Pancreas (tissue), 10 donors: ENCODE results near the gene RASSF4. TPM values are rescaled to one million over a fixed set of nuclear protein-coding genes. Genes with fewer than 3 reads are reported as not detected.

ENCODE experiments used
- ATAC-seq, 4 donors: fragments of 200-7000 bp; cut with Tn5 transposase; one replicate each; pipeline versions ENCODE4 v1.8.0 to v1.9.1; 2020; ENCODE audit warnings: mild to moderate bottlenecking in 4 of 4, moderate library complexity in 4 of 4
- DNase-seq, 6 donors: peaks; one replicate each; pipeline ENCODE4 v3.0.0-alpha.2; 2020
- FAIRE-seq: peaks from 2 replicates; lab custom pipeline; 2012; peaks lifted over from hg19 to GRCh38; lab: Jason Lieb, UNC
- H3K27ac ChIP-seq, 4 donors: fragments of 200-600 bp; sonication (generic); 1 replicate in 3 of 4; 2 replicates in 1 of 4; pipeline versions ENCODE4 v1.5.0 to v1.8.0; 2020
- H3K27me3 ChIP-seq, 4 donors: fragments of 200-600 bp; one replicate each; pipeline ENCODE4 v1.8.0; 2021
- H3K36me3 ChIP-seq, 3 donors: fragments of 200-600 bp; sonication (generic) in 1 of 3; one replicate each; pipeline versions ENCODE4 v1.5.0 to v1.8.0; 2020 to 2021
- H3K4me1 ChIP-seq, 3 donors: fragments of 200-600 bp; one replicate each; pipeline ENCODE4 v1.8.0; 2021
- H3K4me3 ChIP-seq, 4 donors: fragments of 200-600 bp; sonication (generic) in 2 of 4; one replicate each; pipeline versions ENCODE4 v1.5.0 to v1.8.0; 2020 to 2021
- H3K9me3 ChIP-seq, 4 donors: fragments of 200-600 bp; one replicate each; pipeline ENCODE4 v1.8.0; 2021
- CTCF ChIP-seq, 4 donors: fragments of 200-600 bp; sonication (generic) in 3 of 4; IDR thresholded peaks; one replicate each; pipeline versions ENCODE4 v1.5.0 to v1.8.0; 2021; ENCODE audit warnings: antibody characterized with exemption in 4 of 4
- WGBS, 2 donors: extraction: QIAGEN DNeasy Blood & Tissue Kit; methylation state at CpG; one replicate each; pipeline ENCODE4 v1.1.7; 2013; 5-methylcytosine and 5-hydroxymethylcytosine counted together
- intact Hi-C, 3 donors: fragments of 100-400 bp; cut with DNase I; formaldehyde crosslinking; loops; one replicate each; pipeline versions ENCODE4 v1.11.1 to v1.14.2; 2022
- polyA plus RNA-seq, 2 donors: library from polyadenylated mRNA; stranded (reverse); fragments of 200-250 nt; gene quantifications; one replicate each; pipeline ENCODE4 v1.2.3, GENCODE V29; 2013
- total RNA-seq, 6 donors: library from RNA; stranded (reverse); fragmentation: NEBNext Ultra II Directional in 4 of 6; extraction: Animal tissue kit (Norgen Biotek cat#: 25700) in 4 of 6; gene quantifications; one replicate each; pipeline versions ENCODE4 v1.2.1 to v1.2.4, GENCODE V29; 2021 to 2023
- donor health status: healthy with polysubstance abuse.
- donor health status: DM: no; HTN: no; CAD: no; lungs with moderate emphysema.
- donor health status: DM: no; HTN: no; CAD: no.
- donor health status: control.
- donor health status: control.
- donor health status: Bipolar disorder and iron deficiency.
- donor health status: DM: yes; HTN: yes; CAD: no.
- donor health status: DM: no; HTN: no; CAD: no.
- donor health status: DM: no; HTN: no; CAD: no.
- donor health status: DM: yes; HTN: yes; CAD: no.

Gene RASSF4
- total and polyA plus RNA-seq, 8 donors = 13.9 to 100 (median 37.8) TPM

- no peaks in the 10 kb centered on the region for H3K27me3 ChIP-seq
- DNase-seq = no peak
- ATAC-seq = no peak
- no peak for FAIRE-seq
- peak overlapping the region in 1 of 4 donors; percentile 37 for H3K27ac ChIP-seq
- H3K4me1 ChIP-seq = peaks cover 18 to 49% (median 28%) of the 10 kb centered on the region in 3 donors
- intact Hi-C loops = no loop called here
- TF ChIP-seq CTCF (IDR thresholded peaks at IDR 0.05) = no peak
- 85 to 88% methylated on average over 3 of the region's 3 CpGs for WGBS, 2 donors
- no peaks in the 10 kb centered on the region for H3K9me3 ChIP-seq
- peaks cover 0 to 5% (median 0%) of the 10 kb centered on the region in 3 donors for H3K36me3 ChIP-seq
- H3K4me3 ChIP-seq = no peak overlapping the region
Measured at GRCh38 chr10:44986670-44987069, 27.1 kb downstream of the RASSF4 start.

GRCh38 chr10:44988957-44989585 lies 29.5 kb downstream of the RASSF4 start:
- TF ChIP-seq CTCF (IDR thresholded peaks at IDR 0.05) = no peak
- Histone ChIP-seq H3K4me1 (peaks cover 30 to 64% (median 38%) of the 10 kb centered on the region in 3 donors), H3K4me3 (peak overlapping the region in 2 of 4 donors; percentile 24 to 37), H3K27me3 (no peaks in the 10 kb centered on the region), H3K9me3 (no peaks in the 10 kb centered on the region), H3K27ac (peak overlapping the region; percentile 64 to 79 (median 76)), H3K36me3 (peaks cover 0 to 5% (median 0%) of the 10 kb centered on the region in 3 donors)
- intact Hi-C loops = no loop called here
- DNase-seq = peak; percentile 70 to 88 (median 80)
- FAIRE-seq = no peak
- ATAC-seq = peak; percentile 59 to 65 (median 60)
- WGBS, 2 donors = 42 to 50% methylated on average over 10 of the region's 10 CpGs

GRCh38 chr10:44989597-44990301 lies 30.1 kb downstream of the RASSF4 start:
- Histone ChIP-seq H3K27ac (peak overlapping the region; percentile 64 to 79 (median 76)), H3K4me3 (peak overlapping the region in 2 of 4 donors; percentile 24 to 37), H3K4me1 (peaks cover 36 to 71% (median 45%) of the 10 kb centered on the region in 3 donors), H3K9me3 (no peaks in the 10 kb centered on the region), H3K27me3 (no peaks in the 10 kb centered on the region), H3K36me3 (peaks cover 0 to 2% (median 0%) of the 10 kb centered on the region in 3 donors)
- intact Hi-C loops = no loop called here
- FAIRE-seq = no peak
- 61 to 67% methylated on average over 14 of the region's 14 CpGs for whole genome bisulfite sequencing, 2 donors
- ATAC-seq = no peak
- DNase-seq = peak in 1 of 6 donors; percentile 57
- no peak for TF ChIP-seq CTCF (IDR thresholded peaks at IDR 0.05)

- peak overlapping the region in 3 of 4 donors; percentile 76 to 79 (median 77) for H3K27ac ChIP-seq
- peak overlapping the region in 2 of 4 donors; percentile 24 to 37 for H3K4me3 ChIP-seq
- WGBS, 2 donors = 26 to 31% methylated on average over 8 of the region's 8 CpGs
- H3K4me1 ChIP-seq = peaks cover 35 to 72% (median 49%) of the 10 kb centered on the region in 3 donors
- H3K9me3 ChIP-seq = no peaks in the 10 kb centered on the region
- no peaks in the 10 kb centered on the region for H3K27me3 ChIP-seq
- DNase-seq = peak in 3 of 6 donors; percentile 37 to 72 (median 63)
- TF ChIP-seq CTCF (IDR thresholded peaks at IDR 0.05) = no peak
- no peaks in the 10 kb centered on the region for H3K36me3 ChIP-seq
- intact Hi-C loops = no loop called here
- no peak for FAIRE-seq
- ATAC-seq = peak in 2 of 4 donors; percentile 35 to 50
Measured at GRCh38 chr10:44990302-44990655, 30.7 kb downstream of the RASSF4 start.
